HG02571 (cell line): ENCODE measurements around the gene SPIC.

ENCODE experiments used
- ATAC-seq: cut with Tn5 transposase; IDR thresholded peaks from one replicate; pipeline ENCODE4 v1.9.1; 2021; ENCODE audit warnings: mild to moderate bottlenecking, moderate library complexity; ENCODE audit not compliant: unreplicated experiment

The SPIC gene

DNA sequence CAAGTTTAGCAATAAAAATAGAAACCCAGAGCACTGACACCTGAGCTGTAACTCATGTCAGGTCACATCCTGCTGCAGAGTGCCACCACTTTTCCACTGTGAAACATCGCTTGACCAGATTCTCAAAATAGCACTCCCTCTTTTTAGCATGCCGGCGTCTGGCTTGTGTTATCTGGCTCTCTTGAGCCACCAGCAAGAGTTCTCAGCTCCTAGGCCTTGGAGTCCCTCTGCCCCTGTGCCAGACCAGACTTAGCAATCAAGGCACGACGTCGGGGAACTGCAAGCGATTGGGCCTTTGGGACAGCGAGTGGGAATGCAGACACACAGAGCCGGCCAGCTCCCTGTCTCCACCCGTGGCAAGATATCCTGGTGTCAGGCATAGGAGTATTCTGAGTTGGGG is 52.5 kb downstream of the SPIC start:
- ATAC-seq = no peak

- ATAC-seq = no peak
Observed at GRCh38 chr12:101536069-101536674, 61.0 kb downstream of the SPIC start.
